Lower leg skin (tissue), 3 donors: ENCODE measurements around the gene TTN.

Source experiments
- CTCF ChIP-seq, 3 donors: fragments of 450-650 bp; IDR thresholded peaks; one replicate each; pipeline ENCODE4 v1.5.1; 2016; ENCODE audit warnings: antibody characterized with exemption in 3 of 3, mild to moderate bottlenecking in 3 of 3, moderate library complexity in 2 of 3
- POLR2A ChIP-seq, 2 donors: fragments of 450-650 bp; IDR thresholded peaks; one replicate each; pipeline ENCODE4 v1.6.1; 2016 to 2017; ENCODE audit warnings: antibody characterized with exemption in 2 of 2, mild to moderate bottlenecking in 1 of 2, moderate library complexity in 1 of 2

- TF ChIP-seq CTCF (IDR thresholded peaks at IDR 0.05) (no peak), POLR2A (IDR thresholded peaks at IDR 0.05) (no peak)
Observed at GRCh38 chr2:178514664-178515063, 292.6 kb downstream of the TTN start.
